ACC112 (cell line): Measurements from ENCODE around the gene SPTBN5.

ENCODE experiments used
- H2AFZ ChIP-seq: fragments of 200-600 bp; sonication (generic); one replicate; pipeline ENCODE4 v1.6.0; 2017; ENCODE audit warnings: antibody characterized with exemption, low read length; ENCODE audit not compliant: unreplicated experiment
- H3K27ac ChIP-seq: fragments of 200-600 bp; sonication (generic); 2 replicates; pipeline ENCODE4 v1.5.1; 2014; ENCODE audit warnings: low read depth, mild to moderate bottlenecking, antibody characterized with exemption, low read length, moderate library complexity
- H3K27me3 ChIP-seq: fragments of 200-600 bp; sonication (generic); 2 replicates; pipeline ENCODE4 v1.6.1; 2014; ENCODE audit warnings: mild to moderate bottlenecking, antibody characterized with exemption, low read length, moderate library complexity, mixed read lengths; ENCODE audit not compliant: insufficient read depth
- H3K36me3 ChIP-seq: fragments of 200-600 bp; sonication (generic); 2 replicates; pipeline ENCODE4 v1.6.1; 2016; ENCODE audit warnings: mild to moderate bottlenecking, antibody characterized with exemption, low read length, moderate library complexity, mixed read lengths; ENCODE audit not compliant: insufficient read depth
- H3K4me1 ChIP-seq: fragments of 200-600 bp; sonication (generic); one replicate; pipeline ENCODE4 v1.6.1; 2016; ENCODE audit warnings: low read length, mixed read lengths; ENCODE audit not compliant: insufficient read depth, unreplicated experiment, control insufficient read depth
- H3K4me3 ChIP-seq: fragments of 200-600 bp; sonication (generic); 2 replicates; pipeline ENCODE4 v1.5.1; 2014; ENCODE audit warnings: mild to moderate bottlenecking, low read depth, low read length
- H3K79me2 ChIP-seq: fragments of 200-600 bp; sonication (generic); one replicate; pipeline ENCODE4 v1.6.0; 2016; ENCODE audit warnings: low read length; ENCODE audit not compliant: control insufficient read depth, unreplicated experiment, insufficient read depth

SPTBN5 gene

GRCh38 chr15:41866872-41867579, 26.8 kb downstream of the SPTBN5 start:
- H3K27ac ChIP-seq: no peak overlapping the region
- H3K4me1 ChIP-seq: no peaks in the 10 kb centered on the region
- no peaks in the 10 kb centered on the region for H3K79me2 ChIP-seq
- H3K36me3 ChIP-seq: no peaks in the 10 kb centered on the region
- H3K4me3 ChIP-seq: no peak overlapping the region
- no peak overlapping the region for H2AFZ ChIP-seq
- H3K27me3 ChIP-seq: no peaks in the 10 kb centered on the region

- H3K27me3 ChIP-seq: no peaks in the 10 kb centered on the region
- H3K4me1 ChIP-seq: no peaks in the 10 kb centered on the region
- H3K4me3 ChIP-seq: no peak overlapping the region
- no peaks in the 10 kb centered on the region for H3K36me3 ChIP-seq
- no peaks in the 10 kb centered on the region for H3K79me2 ChIP-seq
- no peak overlapping the region for H3K27ac ChIP-seq
- H2AFZ ChIP-seq: no peak overlapping the region
Observed at GRCh38 chr15:41866263-41866703, 27.6 kb downstream of the SPTBN5 start.

GRCh38 chr15:41865490-41866055, 28.3 kb downstream of the SPTBN5 start:
- H3K4me3 ChIP-seq: no peak overlapping the region

GRCh38 chr15:41862515-41863116, 31.2 kb downstream of the SPTBN5 start:
- Histone ChIP-seq H3K27ac (no peak overlapping the region), H3K4me1 (no peaks in the 10 kb centered on the region), H2AFZ (no peak overlapping the region), H3K27me3 (no peaks in the 10 kb centered on the region), H3K4me3 (no peak overlapping the region), H3K36me3 (no peaks in the 10 kb centered on the region), H3K79me2 (no peaks in the 10 kb centered on the region)

More at GRCh38 chr15:41865490-41866055, 28.3 kb downstream of the SPTBN5 start:
- Histone ChIP-seq H3K36me3 (no peaks in the 10 kb centered on the region), H3K27me3 (no peaks in the 10 kb centered on the region), H3K4me1 (no peaks in the 10 kb centered on the region), H3K27ac (no peak overlapping the region), H2AFZ (no peak overlapping the region), H3K79me2 (no peaks in the 10 kb centered on the region)

GRCh38 chr15:41861736-41862356, 32.0 kb downstream of the SPTBN5 start:
- H3K79me2 ChIP-seq: no peaks in the 10 kb centered on the region
- no peaks in the 10 kb centered on the region for H3K4me1 ChIP-seq
- H3K4me3 ChIP-seq: no peak overlapping the region
- no peak overlapping the region for H3K27ac ChIP-seq
- no peaks in the 10 kb centered on the region for H3K27me3 ChIP-seq
- H3K36me3 ChIP-seq: no peaks in the 10 kb centered on the region
- no peak overlapping the region for H2AFZ ChIP-seq

GRCh38 chr15:41860049-41860828, 33.6 kb downstream of the SPTBN5 start:
- H2AFZ ChIP-seq: no peak overlapping the region
- H3K36me3 ChIP-seq: no peaks in the 10 kb centered on the region
- no peak overlapping the region for H3K27ac ChIP-seq
- H3K27me3 ChIP-seq: no peaks in the 10 kb centered on the region
- H3K79me2 ChIP-seq: no peaks in the 10 kb centered on the region
- no peak overlapping the region for H3K4me3 ChIP-seq
- H3K4me1 ChIP-seq: no peaks in the 10 kb centered on the region

GRCh38 chr15:41858756-41859155, 35.1 kb downstream of the SPTBN5 start:
- Histone ChIP-seq H3K4me1 (no peaks in the 10 kb centered on the region), H3K36me3 (no peaks in the 10 kb centered on the region), H3K27ac (no peak overlapping the region), H3K27me3 (no peaks in the 10 kb centered on the region), H2AFZ (no peak overlapping the region), H3K79me2 (no peaks in the 10 kb centered on the region), H3K4me3 (no peak overlapping the region)

- Histone ChIP-seq H2AFZ (no peak overlapping the region), H3K4me1 (no peaks in the 10 kb centered on the region)
Observed at GRCh38 chr15:41857316-41857715, 36.5 kb downstream of the SPTBN5 start.

GRCh38 chr15:41856716-41857115, 37.1 kb downstream of the SPTBN5 start:
- Histone ChIP-seq H2AFZ (no peak overlapping the region), H3K4me1 (no peaks in the 10 kb centered on the region), H3K36me3 (no peaks in the 10 kb centered on the region), H3K27me3 (no peaks in the 10 kb centered on the region), H3K4me3 (no peak overlapping the region), H3K79me2 (no peaks in the 10 kb centered on the region), H3K27ac (no peak overlapping the region)

More at GRCh38 chr15:41857316-41857715, 36.5 kb downstream of the SPTBN5 start:
- Histone ChIP-seq H3K79me2 (no peaks in the 10 kb centered on the region), H3K36me3 (no peaks in the 10 kb centered on the region), H3K27ac (no peak overlapping the region), H3K27me3 (no peaks in the 10 kb centered on the region), H3K4me3 (no peak overlapping the region)

GRCh38 chr15:41856262-41856661, 37.6 kb downstream of the SPTBN5 start:
- Histone ChIP-seq H3K79me2 (no peaks in the 10 kb centered on the region), H3K36me3 (no peaks in the 10 kb centered on the region), H2AFZ (no peak overlapping the region), H3K27ac (no peak overlapping the region), H3K4me3 (no peak overlapping the region), H3K27me3 (no peaks in the 10 kb centered on the region), H3K4me1 (no peaks in the 10 kb centered on the region)
